ENCODE measurements around the gene NEK10.

GRCh38 chr3:27114684-27115083 lies 254.5 kb downstream of the NEK10 start:
- TF ChIP-seq CTCF (IDR thresholded peaks at IDR 0.05) (no peak), EZH2 (IDR thresholded peaks at IDR 0.05; ENCODE audit: borderline replicate concordance, insufficient read depth, low read depth, low read length, poor library complexity, severe bottlenecking) (no peak)

Data from B cell (primary cell).